HG02852 (cell line): ENCODE results near the gene DDX39B.

ENCODE experiments used
- ATAC-seq: cut with Tn5 transposase; IDR thresholded peaks from one replicate; pipeline ENCODE4 v1.9.1; 2021; ENCODE audit warnings: mild to moderate bottlenecking, moderate library complexity; ENCODE audit not compliant: unreplicated experiment

DDX39B gene

GRCh38 chr6:31548544-31548873 is 6.7 kb upstream of the DDX39B start:
- no peak for ATAC-seq

DNA sequence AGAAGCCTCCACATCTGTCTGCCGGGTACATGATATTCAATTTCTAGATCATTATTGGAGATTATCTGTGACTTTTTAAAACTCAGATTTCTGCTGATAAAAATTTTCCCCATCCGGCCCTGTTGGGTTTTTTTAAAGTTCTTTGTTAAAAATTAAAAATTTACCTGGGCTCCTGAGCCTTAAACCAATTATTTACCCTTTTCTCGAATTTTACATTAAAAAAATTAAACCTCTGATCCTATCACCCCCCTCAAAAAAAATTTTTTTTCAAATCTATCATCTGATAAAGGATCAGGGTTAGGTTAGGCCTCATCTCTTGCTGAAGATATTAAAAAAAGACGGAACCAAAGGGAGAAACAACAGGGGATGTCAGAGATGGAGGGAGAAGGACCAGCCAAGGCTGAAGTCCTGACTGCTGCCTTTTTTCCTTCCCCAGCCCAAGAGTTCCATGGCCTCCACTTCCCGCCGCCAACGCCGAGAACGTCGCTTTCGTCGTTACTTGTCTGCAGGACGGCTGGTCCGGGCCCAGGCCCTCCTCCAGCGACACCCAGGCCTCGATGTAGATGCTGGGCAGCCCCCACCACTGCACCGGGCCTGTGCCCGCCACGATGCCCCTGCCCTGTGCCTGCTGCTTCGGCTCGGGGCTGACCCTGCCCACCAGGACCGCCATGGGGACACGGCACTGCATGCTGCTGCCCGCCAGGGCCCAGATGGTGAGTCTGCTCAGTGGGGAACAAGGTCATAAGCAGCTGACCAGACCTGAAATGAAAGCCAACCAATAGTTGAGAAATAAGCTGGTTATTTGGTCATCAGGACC is 6.1 kb upstream of the DDX39B start:
- no peak for ATAC-seq

DNA sequence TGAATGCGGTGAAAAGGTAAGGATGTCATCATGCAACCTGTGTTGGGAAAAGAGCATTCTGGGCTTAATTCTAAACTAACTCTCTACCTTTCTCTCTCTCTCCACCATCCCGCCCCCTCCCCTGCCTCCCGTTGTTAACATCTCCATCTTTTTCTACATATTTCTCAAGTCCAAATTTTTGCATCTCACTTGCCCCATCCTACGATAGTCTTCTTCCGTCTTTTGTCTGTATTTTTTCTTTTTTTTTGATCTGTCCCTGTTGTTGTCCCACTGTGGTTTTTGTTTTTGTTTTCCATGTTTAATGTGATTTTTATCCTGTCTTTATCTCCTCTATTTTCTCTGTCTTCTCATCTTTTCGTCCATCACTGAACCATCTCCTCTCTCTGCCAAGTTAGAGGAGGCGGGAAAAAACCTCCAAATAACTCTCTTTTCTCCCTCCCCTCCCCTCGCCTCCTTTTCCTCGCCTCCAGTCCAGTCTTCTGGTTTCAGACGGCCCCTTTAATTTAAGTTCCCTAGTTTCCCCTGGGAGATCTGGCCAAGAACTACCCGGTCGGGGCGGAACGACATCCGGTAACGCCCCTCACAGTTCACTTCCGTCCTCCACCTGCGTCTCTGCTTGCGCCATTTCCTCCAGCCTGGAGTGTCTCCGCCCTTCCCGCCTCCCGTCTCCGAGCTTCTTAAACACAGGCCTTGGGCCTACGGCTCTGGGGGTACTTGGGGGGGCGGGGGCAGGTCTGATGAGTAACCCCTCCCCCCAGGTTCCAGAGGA is 5.3 kb upstream of the DDX39B start, which contains the start of gene NFKBIL1:
Gene NFKBIL1 (plus strand): TSS at position 651 of the 769 bp plus-strand sequence. CDS start 87 bp downstream, at position 738.
- peak; percentile 74 for ATAC-seq

- ATAC-seq = no peak
Observed at GRCh38 chr6:31546339-31546957, 4.6 kb upstream of the DDX39B start, which contains the start of gene ATP6V1G2. Gene ATP6V1G2 (minus strand): TSS chr6:31546608. CDS start chr6:31546559, 49 bp downstream.

DNA sequence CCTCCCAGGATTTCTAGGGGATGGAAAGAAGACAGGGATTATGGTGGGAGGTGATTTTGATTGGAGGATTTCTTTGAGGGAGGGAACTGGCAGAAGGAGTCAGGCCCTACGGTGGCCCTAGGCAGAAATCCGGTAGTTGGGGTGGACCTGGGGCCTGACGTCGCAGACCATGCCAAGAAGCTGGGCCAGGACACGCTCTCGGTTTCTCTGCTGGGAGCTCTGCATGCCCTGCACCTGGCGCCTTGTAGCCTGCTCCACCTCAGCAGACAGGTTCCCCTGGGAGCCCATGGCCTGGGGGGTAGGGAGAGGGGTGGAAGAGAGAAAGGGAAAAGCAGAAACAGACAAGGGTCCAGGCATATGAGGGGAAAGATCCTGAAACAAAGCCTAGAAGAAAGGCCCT is 3.5 kb upstream of the DDX39B start:
- ATAC-seq = no peak

GRCh38 chr6:31544676-31545075 is 2.9 kb upstream of the DDX39B start:
- no peak for ATAC-seq

DNA sequence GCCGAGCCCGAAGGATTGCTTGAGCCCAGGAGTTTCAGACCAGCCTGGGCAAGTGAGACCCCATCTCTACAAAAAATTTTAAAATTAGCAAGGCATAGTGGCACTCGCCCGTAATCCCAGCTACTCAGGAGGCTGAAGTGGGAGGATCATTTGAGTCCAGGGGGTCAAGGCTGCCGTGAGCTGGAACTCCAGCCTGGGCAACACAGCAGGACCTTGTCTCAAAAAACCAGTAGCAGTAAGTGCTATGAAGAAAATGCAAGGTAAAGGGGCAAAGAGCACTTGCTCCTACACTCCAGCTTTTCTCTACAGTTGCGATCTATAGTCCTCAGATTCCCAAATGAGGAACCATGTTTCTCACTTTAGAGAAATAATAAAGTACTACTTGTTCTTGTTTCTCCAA is 1.8 kb upstream of the DDX39B start:
- ATAC-seq = no peak

- ATAC-seq = peak; percentile 23
Observed at GRCh38 chr6:31541059-31541657, 645 bp downstream of the DDX39B start.

DNA sequence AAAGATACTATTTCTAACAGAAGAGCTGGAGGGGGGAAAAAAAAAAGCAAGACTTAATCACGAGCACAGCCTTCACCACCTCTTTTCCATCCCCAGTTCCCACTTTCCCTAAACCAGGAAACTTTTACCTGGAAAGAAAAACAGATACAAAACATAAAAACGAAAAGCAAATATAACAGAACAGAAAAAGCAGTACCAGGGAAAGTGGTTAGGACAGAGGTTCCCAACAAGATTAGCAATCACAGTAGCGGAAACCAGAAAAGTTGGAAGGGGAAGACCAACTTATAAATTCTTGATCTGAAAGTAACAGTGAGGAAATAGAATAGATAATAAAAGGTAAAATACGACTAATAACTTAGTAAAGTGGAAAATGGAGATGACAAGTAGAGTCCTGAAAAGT is 1.2 kb downstream of the DDX39B start:
- no peak for ATAC-seq

GRCh38 chr6:31538805-31539400 is 2.9 kb downstream of the DDX39B start:
- ATAC-seq = no peak

- ATAC-seq = no peak
Observed at GRCh38 chr6:31535538-31536324, 6.1 kb downstream of the DDX39B start.

DNA sequence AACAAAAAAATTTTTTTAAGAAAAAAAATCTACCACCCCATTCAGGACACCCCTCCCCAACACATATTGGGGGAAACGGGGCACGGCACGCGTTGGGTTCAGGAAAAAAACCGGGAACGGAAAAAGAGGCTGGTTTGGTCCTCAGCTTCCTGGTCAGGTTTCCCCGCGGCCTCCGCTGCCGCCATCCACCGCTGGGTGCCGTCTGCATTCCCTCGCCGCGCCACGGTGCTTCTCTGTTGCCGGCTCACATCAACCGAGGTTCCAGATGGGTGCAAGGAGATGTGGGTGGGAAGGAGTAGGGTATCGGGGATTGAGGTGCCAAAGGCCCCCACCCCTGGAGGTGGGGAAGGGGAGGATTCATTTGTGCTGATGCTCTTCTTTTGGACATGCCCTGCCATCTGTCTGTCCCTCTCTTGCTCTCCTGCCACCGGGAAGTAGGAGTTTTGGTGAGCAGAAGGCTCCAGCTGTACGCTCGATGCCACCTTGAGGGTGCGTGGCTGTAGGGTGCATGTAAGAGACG is 7.2 kb downstream of the DDX39B start:
- no peak for ATAC-seq

DNA sequence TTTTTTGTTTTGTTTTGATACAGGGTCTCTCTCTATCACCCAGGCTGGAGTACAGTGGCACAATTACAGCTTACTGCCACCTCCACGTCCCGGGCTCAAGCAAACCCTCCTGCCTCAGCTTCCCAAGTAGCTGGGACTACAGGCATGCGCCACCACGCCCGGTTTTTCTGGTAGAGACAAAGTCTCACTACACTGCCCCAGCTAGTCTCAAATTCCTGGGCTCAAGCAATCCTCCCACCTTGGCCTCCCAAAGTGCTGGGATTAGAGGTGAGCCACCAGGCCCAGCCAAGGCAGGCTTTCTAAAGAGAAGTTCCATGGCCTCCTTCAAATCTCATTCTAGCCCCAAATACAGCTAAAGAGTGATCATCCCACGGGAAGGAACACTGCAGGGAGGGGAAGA is 7.8 kb downstream of the DDX39B start:
- no peak for ATAC-seq

GRCh38 chr6:31533455-31533841 is 8.4 kb downstream of the DDX39B start:
- no peak for ATAC-seq

- no peak for ATAC-seq
Observed at GRCh38 chr6:31532644-31533454, 9.0 kb downstream of the DDX39B start.

DNA sequence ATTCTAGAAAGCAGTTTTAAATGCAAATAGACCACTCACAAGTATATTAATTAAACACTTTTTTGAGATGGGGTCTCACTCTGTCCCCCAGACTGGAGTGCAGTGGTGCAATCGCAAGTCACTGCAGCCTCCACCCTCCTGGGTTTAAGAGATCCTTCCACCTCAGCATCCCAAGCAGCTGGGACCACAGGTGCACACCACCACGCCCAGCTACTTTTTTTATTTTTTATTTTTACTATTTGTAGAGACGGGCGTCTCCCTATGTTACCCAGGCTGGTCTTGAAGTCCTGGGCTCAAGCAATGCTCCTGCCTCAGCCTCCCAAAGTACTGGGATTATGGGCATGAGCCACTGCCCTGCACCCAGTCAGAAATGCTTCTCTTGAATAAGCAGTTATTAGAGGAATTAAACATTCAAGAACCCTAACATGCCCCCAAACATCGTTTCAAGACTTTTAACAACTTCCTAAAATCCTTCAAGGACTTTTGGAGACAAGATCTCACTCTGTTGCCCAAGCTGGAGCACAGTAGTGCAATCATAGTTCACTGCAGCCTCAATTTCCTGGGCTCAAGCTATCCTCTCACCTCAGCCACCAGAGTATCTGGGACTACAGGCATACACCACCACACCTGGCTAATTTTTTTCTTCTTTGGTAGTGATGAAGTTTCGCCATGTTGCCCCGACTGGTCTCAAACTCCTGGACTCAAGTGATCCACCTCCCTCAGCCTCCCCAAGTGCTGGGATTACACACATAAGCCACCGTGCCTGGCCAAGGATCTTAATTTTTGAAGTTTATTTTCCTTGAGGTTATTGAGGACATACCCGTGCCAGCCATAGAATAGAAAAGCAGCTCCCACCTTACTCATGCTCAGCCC is 9.8 kb downstream of the DDX39B start:
- ATAC-seq = no peak

GRCh38 chr6:31531162-31531561 is 10.6 kb downstream of the DDX39B start:
- ATAC-seq = no peak

GRCh38 chr6:31530659-31531058 is 11.1 kb downstream of the DDX39B start:
- no peak for ATAC-seq
